ENCODE data around the gene FOXO1.

FOXO1 gene

DNA sequence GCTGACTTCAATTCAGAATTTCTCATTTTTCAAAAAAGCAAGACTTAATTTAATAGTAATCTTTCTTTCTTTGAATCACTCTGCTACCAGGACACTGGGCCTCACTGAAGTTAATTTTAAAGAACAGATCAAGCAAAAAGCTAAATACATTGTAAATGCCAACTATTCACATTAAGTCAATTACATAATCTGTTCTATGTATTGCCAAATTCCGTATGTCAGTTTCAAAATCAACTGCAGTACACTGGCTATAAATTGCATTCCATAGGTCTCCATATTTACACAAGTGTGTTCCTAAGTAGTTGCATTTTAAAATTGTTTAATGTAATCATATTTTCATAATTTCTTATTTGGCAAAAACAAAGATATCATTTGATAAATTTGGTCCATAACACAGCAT lies 10.1 kb downstream of the FOXO1 start:
- no peak for DNase-seq (ENCODE audit: low read depth, low spot score)
- no peak overlapping the region for H3K4me3 ChIP-seq (ENCODE audit: low read depth, low read length)
- CTCF ChIA-PET = interaction anchor here (1.4 kb wide), 1 partner anchor 587 kb away, joined by 3 read pairs; no protein-coding TSS in a partner anchor
- TF ChIP-seq, protein P1, sequence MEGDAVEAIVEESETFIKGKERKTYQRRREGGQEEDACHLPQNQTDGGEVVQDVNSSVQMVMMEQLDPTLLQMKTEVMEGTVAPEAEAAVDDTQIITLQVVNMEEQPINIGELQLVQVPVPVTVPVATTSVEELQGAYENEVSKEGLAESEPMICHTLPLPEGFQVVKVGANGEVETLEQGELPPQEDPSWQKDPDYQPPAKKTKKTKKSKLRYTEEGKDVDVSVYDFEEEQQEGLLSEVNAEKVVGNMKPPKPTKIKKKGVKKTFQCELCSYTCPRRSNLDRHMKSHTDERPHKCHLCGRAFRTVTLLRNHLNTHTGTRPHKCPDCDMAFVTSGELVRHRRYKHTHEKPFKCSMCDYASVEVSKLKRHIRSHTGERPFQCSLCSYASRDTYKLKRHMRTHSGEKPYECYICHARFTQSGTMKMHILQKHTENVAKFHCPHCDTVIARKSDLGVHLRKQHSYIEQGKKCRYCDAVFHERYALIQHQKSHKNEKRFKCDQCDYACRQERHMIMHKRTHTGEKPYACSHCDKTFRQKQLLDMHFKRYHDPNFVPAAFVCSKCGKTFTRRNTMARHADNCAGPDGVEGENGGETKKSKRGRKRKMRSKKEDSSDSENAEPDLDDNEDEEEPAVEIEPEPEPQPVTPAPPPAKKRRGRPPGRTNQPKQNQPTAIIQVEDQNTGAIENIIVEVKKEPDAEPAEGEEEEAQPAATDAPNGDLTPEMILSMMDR (IDR thresholded peaks at IDR 0.05; ENCODE audit: insufficient read depth, low read length, missing control alignments) = no peak
- POLR2A ChIA-PET = interaction anchor here (1.0 kb wide), 1 partner anchor 8 kb away, joined by 3 read pairs; no protein-coding TSS in a partner anchor

DNA sequence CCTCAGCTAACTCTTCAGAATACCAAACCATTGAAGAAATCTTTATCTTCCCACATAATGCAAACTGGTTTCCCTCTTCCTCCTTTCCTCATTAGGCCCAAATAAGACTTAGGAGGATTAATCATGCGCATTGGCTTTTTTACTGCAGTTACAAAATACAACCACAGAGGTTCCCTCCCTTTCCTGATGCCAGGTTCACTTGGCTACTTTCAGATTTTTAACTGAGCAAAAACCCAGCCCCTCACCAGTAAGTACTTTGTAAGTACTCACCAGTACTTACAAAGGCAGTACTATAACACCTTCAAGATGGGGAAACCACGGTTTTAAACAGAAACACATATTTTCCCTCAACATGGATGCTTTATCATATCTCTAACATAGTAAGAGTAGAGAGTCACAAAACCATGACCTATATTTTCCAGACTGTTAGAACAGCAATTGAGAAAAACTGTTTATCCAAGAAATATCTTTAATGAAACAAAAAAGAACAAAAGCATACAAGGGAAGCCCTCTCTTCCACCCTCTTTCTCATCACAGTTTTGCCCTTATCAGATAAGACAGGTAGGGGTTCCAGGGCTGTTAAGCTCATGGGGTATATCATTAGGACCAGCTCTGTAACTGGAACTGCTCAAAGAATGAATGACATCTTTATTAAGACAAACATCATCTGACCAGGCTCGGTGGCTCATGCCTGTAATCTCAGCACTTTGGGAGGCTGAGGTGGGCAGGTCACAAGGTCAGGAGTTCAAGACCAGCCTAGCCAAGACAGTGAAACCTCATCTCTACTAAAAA lies 12.7 kb downstream of the FOXO1 start:
- no peak overlapping the region for H3K4me3 ChIP-seq (ENCODE audit: low read depth, low read length)
- TF ChIP-seq, protein P1 (IDR thresholded peaks at IDR 0.05; ENCODE audit: insufficient read depth, low read length, missing control alignments) = no peak
- ChIA-PET POLR2A (interaction anchor here (1.1 kb wide), 1 partner anchor 11 kb away, joined by 5 read pairs; no protein-coding TSS in a partner anchor), CTCF (no interaction called here)
- DNase-seq (ENCODE audit: low read depth, low spot score) = no peak

DNA sequence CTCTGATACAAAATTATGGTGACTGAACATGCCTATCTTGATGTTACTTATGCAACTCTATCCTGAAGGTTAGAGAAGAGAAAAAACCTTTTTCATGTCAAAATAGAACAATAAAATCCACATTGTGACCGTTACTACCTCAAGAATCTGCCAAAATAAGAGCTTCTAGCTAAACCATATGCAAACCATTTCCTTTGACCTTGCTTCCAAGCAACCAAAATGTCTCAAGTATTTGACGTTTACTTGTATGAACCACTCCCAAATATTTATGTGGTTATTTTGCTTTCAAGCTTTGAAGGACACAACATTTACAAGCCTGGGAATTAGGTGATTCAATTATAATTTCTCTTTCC lies 13.9 kb downstream of the FOXO1 start:
- CTCF ChIA-PET = no interaction called here
- TF ChIP-seq, protein P1 (IDR thresholded peaks at IDR 0.05; ENCODE audit: insufficient read depth, low read length, missing control alignments) = no peak
- POLR2A ChIA-PET = interaction anchor here (1.1 kb wide), 1 partner anchor 12 kb away, joined by 5 read pairs; no protein-coding TSS in a partner anchor
- H3K4me3 ChIP-seq (ENCODE audit: low read depth, low read length) = no peak overlapping the region
- no peak for DNase-seq (ENCODE audit: low read depth, low spot score)

DNA sequence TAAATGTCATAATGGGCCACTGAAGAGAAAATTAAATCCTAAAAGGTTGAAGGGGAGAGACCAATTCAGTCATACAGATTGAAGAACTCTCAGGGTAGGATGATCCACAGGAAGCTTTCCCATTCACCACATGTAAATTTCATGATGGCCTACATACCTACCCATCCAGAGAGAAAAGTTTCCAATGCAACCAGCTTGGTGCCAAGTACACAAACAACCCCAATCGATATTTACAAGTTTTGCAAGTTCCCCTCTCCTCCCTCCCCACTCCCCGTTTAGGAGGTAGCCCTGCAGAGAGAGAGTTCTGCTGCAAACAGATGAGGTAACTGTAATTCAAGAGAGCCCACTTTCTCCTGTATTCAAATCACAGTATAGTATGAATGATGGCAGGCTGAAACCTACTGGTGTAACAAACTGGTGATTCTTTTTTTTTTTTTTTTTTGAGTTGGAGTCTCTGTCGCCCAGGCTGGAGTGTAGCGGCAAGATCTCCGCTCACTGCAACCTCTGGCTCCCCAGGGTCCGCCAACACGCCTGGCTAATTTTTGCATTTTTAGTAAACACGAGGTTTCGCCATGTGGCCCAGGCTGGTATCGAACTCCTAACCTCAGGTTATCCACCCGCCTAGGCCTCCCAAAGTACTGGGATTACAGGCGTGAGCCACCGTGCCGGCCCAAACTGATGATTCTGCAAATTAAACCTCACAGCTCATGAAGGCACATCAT lies 14.4 kb downstream of the FOXO1 start:
- ChIA-PET CTCF (no interaction called here), POLR2A (no interaction called here)
- DNase-seq (ENCODE audit: low read depth, low spot score) = no peak
- no peak overlapping the region for H3K4me3 ChIP-seq (ENCODE audit: low read depth, low read length)
- TF ChIP-seq, protein P1 (IDR thresholded peaks at IDR 0.05; ENCODE audit: insufficient read depth, low read length, missing control alignments) = no peak

DNA sequence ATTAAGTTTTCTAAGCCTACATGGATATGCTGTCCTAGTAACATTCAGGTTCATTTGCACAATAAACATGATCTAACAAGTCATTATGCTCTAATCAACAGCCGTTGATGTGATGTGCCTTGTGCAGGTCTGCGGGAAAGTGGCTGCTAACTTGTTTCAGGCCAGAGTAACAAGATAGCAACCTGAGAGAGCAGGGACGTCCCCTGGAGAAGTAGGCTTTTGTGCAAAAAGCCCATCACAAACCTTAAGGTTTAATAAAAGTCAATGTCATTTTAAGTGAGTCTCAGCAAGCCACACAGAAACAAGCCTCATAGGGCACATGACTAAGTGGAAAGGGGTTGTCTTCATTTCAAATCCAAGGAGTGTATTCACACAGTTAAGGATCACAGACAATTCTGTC lies 17.6 kb downstream of the FOXO1 start:
- POLR2A ChIA-PET = no interaction called here
- H3K4me3 ChIP-seq (ENCODE audit: low read depth, low read length) = no peak overlapping the region
- CTCF ChIA-PET = no interaction called here
- no peak for DNase-seq (ENCODE audit: low read depth, low spot score)
- TF ChIP-seq, protein P1 (IDR thresholded peaks at IDR 0.05; ENCODE audit: insufficient read depth, low read length, missing control alignments) = no peak

DNA sequence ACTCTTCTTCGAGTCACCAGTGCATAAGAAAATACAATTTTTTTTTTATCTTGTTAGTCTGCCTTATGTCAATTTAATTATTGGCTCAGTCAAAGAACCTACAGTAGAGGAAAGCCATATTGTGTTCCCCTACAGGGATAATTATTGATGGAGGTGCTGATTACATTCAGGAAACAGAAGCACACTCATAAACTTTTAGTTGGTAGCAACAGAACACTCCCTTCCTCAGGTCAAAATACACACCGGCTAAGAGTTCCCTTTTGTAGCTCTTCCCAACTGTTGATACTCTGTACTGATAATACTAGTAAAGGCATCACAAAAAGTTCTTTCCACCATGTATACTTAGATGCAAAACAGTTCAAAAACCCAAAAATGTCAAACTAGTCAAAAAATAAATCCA lies 18.4 kb downstream of the FOXO1 start:
- POLR2A ChIA-PET = no interaction called here
- TF ChIP-seq, protein P1 (IDR thresholded peaks at IDR 0.05; ENCODE audit: insufficient read depth, low read length, missing control alignments) = no peak
- no peak for DNase-seq (ENCODE audit: low read depth, low spot score)
- CTCF ChIA-PET = no interaction called here
- no peak overlapping the region for H3K4me3 ChIP-seq (ENCODE audit: low read depth, low read length)
